Measurements from ENCODE around the gene ADAMTS15.
"Not testable (repeated sequence)": the region's sequence is repeated elsewhere in the genome, so short reads cannot be mapped to it uniquely, and the experiment has no call there.

Gene ADAMTS15

DNA sequence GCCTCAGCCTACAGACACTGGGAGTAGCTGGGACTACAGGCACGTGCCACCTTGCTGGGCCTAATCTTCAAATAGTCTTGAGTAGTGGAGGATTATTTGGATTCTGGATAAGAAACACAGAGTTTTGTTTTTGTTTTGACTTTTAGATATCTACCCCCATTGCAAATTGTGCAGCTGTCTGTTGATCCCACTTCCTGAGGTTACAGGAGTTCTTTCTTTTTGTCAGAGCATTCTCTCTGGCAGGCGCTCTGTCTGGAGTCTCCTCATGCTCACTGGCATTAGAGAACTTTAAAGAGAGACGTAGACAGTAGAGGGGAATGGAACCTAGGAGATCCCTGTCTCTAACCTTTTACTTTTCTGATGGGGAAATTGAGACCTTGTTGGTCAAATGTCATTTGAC, 12.3 kb upstream of the ADAMTS15 start:
- DNase-seq: no peak

DNA sequence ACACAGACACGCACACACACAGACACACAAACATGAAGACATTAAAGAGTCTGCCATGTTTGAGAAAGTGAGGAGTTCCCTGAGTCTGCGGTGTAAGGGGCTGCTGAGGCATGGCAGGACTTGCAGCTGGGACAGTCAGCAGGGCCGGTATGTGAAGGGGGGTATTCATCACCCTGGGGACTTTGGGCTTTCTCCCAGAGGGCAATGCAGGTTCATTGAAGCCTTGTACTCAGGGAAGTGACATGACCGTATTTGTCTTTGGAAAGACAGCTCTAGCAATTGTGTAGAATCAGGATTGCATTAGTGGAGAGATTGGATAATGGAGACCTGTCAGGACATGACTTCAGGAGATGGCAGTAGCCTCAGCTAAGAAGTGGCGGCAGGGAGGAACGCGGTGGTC, 10.6 kb upstream of the ADAMTS15 start:
- no peak for DNase-seq

DNA sequence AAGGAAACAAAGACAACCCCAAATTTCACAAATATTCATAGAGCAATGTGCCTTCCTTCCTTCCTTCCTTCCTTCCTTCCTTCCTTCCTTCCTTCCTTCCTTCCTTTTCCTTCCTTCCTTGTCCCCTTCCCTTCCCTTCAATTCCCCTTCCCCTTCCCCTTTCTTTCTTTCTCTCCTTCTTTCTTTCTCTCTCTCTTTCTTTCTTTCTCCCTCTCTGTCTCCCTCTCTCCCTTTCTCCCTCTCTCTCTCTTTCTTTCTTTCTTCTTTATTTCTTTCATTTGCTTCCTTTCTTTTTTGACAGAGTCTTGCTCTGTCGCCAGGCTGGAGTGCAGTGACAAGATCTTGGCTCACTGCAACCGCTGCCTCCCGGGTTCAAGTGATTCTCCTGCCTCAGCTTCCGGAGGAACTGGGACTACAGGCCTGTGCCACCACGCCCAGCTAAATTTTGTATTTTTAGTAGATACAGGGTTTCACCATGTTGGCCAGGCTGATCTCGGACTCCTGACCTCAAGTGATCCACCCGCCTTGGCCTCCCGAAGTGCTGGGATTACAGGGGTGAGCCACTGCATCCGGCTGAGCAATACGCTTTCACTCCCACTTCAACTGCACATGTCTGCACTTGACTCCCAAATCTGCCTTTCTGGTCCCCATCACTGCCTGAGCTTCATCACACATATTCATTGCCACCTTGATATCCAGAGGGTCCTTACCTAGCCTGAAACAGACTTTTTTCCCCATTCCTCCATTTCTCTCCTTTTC, 9.9 kb upstream of the ADAMTS15 start:
- DNase-seq: not testable (repeated sequence)

DNA sequence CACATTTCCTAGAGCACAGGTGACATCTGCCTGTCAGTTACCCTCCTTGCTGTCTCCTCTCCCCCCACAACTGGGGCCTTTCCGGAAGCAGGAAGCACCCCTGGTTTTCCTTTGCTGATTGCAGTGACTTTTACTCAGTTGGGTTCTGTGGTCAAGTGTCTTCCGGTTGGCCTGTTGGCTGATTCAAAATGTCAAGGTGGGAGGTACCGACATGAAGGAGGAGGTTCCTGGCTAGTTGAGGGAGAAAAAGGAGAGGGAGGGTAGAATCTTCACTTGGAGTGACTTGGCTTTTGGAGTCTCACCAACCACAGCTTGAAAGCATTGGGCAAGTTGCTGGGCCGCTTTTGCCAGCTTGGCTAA, 9.3 kb upstream of the ADAMTS15 start:
- DNase-seq: no peak

DNA sequence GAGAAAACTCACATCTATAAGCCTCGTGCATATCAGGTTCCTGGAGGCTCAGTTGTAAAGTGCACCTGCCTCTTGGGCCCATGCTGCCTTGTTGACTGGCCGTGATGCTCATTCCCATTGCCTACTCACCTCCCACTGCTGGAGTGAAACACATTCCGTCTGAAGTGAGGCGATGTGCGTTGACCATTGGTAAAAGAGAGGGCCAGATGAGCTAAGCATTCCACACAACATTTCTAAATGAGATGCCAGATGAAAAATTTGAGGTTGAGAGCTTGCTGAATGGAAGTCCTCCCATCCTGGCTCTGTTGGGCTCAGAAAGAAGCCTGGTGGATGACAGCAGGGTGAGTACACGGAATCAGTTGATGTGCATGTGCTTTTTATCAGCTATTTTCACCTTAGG, 8.6 kb upstream of the ADAMTS15 start:
- no peak for DNase-seq

DNA sequence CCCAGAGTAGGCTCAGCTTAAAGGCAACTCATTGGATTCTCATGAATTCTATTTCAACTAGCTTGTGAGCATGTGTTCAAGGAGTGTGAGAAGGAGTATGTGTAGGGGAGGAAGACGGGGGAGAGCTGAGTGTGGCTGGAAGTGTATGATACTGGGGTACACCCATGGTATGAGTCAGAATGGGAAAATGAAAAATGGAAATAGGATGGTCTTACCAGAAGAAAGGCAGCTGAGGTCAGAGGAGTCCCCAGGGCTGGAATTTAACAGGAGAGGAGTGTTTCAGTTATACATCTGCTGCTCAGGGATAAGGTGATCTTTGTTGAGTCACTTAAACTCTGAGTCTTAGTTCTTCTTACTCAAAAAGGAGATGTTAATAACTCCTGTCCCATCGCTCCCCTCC, 6.7 kb upstream of the ADAMTS15 start:
- DNase-seq: no peak

DNA sequence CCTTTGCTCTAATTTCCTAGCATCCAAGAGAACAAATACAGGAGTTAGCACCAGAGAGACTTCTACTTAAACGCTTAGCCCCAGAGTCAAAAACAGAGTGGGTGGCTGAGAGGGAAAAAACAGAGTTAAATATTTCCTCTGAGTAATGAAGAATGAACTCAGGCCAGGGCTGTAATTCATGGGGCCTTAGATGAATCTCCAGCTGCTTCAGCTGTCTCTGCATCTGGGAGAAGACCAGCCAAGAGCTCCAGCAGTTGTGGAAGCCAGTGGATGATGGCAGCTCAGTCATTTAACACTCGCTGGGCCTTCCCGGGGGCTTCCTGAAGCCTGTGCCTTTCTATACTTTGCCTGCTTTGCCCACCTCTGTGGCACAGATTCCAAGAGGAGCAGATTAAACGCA, 5.7 kb upstream of the ADAMTS15 start:
- no peak for DNase-seq

DNA sequence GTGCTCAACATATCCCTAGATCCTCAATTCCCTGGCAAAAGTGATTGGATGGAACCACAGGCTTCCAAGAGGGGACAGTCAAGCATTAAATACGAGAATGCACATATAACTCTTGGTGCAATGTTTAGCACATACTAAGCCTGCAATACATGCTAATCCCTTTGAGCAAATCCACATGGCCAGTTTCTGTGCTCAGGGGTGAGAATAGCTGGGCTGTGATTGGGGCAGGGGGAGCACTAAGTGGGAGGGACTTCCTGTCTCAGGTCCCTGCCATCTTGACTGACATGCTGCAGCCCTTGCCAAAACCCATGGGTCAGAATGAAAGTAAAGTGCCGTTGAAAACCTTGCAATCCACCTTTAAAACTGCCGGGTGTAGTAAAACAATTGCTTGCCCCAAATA, 2.7 kb upstream of the ADAMTS15 start:
- no peak for DNase-seq

DNA sequence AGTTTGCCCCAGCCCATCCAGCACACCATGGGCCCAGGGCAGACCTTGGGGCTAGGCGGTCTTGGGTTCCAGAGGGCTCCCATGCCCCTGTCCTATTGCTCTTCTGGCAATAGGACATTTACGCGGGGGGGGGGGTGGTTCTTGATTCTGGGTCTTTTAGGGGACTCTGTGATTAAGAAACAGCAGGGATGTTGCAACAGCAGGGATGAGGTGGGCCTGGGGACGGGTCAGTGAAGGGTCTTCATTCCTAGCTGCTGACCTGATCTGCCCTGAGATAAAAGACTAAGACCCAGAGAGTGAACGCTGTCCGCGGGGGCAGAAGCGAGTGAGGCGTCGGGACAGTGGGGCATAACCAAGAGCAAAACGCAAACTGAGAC, 418 bp upstream of the ADAMTS15 start:
- DNase-seq: no peak

DNA sequence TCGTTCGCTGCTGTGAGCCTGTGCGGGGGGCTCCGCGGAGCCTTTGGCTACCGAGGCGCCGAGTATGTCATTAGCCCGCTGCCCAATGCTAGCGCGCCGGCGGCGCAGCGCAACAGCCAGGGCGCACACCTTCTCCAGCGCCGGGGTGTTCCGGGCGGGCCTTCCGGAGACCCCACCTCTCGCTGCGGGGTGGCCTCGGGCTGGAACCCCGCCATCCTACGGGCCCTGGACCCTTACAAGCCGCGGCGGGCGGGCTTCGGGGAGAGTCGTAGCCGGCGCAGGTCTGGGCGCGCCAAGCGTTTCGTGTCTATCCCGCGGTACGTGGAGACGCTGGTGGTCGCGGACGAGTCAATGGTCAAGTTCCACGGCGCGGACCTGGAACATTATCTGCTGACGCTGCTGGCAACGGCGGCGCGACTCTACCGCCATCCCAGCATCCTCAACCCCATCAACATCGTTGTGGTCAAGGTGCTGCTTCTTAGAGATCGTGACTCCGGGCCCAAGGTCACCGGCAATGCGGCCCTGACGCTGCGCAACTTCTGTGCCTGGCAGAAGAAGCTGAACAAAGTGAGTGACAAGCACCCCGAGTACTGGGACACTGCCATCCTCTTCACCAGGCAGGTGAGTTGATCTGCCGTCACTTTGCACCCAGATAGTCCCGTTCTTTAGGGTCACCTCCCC, 1.0 kb downstream of the ADAMTS15 start:
- DNase-seq: no peak

DNA sequence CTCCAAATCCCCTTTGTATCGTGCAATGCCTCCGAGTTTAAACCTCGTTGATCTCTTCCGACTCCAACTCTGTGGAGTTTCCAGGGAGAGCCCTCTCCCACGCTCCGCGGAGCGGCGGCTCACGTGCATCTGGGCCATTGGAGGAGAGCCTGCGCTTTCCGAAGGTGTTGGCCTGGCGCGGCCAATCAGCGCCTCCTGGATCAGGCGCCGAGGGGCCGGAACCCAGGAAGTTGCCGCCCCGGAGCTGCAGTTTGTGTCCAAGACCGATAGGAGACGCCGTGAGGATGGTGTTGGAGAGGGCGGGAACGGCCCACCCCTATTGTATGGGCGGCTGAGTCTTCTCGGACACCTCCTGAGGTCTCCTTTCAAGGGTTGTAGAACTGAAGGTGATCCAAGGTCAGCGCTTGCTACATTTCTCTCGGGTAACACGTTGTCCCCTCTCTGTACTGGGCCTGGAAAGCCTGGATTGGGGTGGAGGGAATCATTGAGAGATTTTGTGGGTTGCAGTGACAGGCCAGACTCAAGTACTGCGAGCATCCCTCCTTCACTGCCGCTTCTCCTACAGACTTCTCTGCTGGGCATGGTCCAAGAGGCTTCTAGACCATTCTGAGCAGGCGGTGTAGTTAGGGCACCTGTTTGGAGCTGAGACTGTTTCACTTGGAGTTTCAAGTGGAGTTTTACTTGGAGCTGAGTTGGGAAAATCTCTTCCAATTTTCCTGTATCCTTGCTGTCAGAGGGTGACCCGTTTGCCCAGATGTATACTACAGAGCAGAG, 1.7 kb downstream of the ADAMTS15 start:
- no peak for DNase-seq

DNA sequence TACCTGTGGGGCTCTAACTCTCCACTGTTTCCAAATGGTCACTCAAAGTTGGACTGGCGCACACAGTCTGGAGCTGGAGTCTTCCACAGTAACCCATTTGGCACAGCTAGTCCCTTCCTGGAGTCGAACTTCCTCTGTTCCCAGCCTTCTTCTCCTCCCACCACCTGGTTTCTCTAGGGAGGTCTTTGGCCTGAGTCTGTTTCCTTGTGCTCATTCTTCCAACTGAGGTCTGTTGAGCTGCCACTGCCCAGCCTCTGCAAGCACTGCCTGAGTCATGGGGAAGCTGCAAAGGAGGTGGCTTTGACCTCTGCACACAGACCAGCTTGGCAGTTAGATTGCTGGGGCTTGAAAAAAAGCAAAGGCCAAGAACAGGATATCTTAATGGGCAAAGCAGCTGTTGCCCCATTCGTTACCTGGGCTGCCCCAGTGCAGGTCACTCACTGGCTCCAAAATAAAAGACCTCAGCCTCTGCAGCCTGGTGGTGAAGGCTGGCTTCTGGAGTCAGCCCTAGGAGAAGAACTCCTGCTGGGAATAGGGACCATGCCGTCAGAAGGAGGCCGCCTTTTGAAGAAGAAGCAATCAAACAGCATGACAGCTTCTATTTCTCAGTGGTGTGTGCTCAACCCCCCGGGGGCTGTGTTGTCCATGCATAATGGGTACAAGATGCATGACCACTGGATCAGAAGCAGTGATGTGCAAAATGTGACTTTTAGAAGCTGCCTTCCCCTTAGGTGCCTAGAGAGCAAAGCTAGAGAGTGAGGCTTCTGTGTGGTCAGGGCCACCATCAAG, 3.0 kb downstream of the ADAMTS15 start:
- no peak for DNase-seq

DNA sequence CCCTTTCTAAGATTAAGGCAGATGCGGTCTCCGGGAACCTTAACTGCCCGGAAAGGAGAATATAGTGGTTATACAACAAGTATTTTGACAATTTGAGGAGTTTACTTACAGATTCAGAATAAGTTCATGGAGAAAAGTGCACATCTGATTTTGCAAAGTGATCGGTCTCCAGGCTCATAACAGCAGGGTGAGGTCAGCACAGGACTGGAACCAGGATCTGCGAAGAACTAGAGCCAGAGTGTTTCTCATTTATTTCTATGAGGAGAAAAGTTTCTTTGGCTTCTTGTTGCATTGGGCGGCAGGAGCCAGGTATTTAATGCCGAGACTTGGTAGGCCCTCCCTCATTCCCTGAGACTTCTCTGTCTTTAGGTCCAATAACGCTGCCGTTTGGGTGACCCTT, 3.7 kb downstream of the ADAMTS15 start:
- no peak for DNase-seq

DNA sequence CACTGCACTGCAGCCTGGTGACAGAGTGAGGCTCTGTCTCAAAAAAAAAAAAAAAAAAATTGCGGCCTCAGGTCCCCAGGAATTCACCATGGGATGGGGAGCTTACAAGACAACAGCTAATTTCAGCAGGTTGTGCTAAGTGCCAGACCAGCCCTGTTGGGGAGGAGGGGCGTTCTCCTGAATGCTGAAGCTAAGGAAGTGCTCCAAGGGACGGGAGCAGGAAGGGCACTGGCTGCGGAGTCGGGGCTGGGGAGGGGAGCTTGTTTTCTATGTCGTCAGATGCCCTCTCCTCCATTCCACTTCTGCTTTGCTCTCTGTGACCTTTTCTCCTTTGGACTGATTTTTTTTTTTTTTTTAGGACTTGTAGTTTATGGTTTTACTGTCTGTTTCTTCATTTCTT, 4.5 kb downstream of the ADAMTS15 start:
- no peak for DNase-seq

DNA sequence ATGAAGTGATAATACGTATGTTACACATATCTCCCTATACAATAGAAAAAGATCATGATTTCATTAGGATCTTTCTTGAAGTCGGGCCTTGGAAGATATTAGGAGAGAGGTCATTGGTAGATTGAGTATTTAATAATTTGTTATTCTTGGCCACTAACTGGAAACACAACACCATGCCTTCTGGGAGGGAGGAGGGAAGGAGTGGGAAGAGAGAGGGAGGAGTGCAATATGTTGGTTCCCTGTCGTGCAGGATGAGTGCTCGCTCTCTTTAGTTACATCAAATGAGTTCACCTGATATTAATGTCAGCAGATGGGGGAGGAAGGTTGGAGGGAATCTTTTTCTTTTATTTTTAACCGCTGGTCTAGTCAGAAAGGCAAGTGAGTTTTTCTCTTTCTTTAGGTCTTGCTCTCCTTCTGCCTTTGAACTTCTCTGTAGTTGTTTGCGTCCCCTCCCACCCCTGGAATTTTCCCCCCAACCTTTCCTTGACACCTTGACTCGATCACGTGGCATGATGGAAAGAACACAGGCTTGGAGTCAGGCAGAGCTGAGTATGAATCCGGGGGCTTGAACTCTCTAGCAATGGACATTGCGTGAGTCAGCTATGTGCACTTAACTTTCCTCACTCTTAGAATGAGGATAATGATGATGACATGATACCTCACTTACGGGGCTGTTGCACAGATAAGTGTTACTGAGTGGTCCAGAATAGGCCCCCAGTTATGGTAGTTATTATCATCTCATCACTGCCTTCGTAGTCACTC, 6.2 kb downstream of the ADAMTS15 start:
- DNase-seq: no peak

DNA sequence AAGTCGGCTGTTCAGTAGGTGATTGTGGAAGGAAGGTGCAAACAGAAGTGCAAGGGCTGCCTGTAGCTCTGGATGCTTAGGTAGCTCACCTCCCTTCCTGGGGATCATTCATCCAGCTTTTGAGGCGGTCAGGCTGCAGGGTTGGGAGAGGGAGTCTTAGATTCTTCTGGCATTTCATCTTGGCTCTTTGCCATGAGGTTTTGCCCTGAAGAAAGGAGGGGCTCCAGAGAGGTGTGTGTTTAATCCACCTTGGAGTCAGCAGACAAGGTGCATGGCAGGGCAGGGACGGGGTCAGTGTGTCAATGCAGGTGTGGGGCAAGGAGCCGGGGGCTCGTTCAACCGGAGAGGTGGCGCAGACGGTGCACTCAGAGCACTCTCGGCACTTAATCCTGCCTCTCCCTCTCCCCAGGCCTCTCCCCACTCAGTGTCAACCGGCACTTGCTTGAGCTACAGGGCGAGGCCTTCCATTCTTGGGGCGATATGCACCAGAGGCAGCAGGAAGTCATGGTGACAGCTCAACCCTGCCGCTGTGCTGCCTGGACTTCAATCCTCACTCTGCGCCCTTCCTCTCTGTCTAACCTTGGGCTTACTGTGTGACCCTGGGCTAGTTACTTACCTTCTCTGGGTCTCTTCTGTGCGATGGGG, 7.2 kb downstream of the ADAMTS15 start:
- no peak for DNase-seq

DNA sequence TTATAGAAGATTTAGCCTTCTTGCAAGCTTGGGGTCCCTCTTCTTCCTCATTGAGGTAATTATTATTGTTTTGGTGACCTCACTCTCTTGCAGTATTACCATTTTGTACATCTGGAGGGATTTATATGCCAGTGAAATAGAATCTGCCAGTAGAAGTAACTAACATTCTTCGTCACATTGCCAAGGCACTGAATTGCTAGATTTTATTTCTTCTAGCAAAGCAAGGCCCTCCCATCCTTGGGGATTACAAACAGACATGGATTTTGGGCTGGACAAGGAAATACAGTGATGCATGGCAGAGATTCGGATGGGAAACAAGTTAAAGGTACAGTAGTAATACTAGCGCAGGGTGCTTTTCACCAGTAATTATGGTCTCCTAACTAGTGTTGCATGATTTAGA, 7.8 kb downstream of the ADAMTS15 start:
- DNase-seq: no peak

DNA sequence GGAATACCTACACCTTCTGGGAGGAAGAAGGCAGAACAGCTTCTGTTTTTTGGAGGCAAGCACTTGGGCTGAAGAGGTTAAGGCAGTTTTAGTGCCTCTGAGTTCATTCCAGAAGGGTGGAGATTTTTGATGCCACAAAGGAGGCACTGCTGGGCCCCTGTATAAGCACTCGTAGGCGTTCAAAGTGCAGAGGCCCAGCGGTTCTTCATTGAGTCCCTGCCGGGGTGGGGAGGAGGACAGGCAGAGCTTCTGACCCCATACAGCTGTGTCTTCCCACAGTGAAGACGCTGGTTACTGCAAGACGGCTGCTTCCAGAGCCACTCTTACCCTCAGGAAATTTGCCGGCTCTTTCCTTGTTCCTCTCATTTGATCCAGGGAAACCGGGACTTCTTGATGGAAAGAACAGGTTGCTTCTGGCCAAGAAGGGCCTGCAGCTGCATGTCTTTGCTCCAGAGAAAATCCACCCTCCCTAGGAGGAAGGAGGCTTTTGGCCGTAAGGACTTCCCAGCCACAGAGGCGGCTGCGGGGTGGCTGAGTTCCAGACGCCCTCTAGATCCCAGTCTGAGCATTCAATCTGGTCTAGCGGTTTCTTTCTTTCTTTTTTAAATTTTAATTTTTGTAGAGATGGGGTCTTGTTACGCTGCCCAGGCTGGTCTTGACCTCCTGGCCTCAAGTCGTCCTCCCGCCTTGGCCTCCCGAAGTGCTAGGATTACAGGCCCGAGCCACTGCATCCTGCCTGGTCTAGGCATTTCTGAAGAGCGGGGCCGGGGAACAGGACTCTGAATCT, 9.4 kb downstream of the ADAMTS15 start:
- DNase-seq: no peak

DNA sequence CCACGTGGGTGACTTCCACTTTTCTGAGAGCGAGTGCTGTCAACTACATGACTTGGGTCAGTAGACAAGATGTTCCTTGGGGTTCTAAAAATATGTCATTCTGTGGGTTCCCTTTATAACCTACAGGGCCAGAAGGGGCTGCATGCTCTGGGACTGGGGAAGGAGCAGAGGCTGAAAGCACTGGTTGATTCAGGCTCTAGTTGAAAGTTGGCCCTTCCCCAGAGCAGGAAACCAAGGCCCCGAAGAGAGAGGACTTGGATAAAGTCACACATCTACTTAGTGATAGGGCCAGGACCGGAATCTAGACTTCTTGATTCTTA, 9.9 kb downstream of the ADAMTS15 start:
- peak; percentile 39 for DNase-seq

DNA sequence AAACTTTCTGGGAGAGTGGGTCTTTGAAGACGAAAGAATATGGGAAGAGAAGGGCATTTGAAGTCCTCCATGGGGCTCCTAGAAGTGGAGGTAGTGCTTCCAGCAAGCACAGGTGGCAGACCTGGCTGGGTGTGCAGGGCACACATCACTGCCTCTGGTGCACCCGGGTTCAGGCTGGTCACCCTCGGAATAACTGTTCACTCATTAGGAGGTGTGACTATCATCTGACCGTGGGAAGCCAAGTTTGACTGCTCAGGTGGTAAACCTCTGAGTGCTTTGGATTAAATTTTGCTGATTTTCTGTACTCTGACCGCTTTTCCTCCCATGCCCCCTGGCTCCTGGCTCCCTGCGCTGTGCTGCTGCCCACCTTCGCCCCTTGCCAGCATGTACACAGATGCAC, 11.1 kb downstream of the ADAMTS15 start:
- no peak for DNase-seq

Data from midbrain (tissue), 1 donor.